Calu3 (cell line): ENCODE measurements around the gene SCYL2. TPM values are rescaled to one million over a fixed set of nuclear protein-coding genes. Genes with fewer than 3 reads are reported as not detected.

ENCODE experiments used
- BruUV-seq: library from RNA; stranded (reverse); fragments of 400-500 nt; replicated peaks from 2 replicates; lab custom pipeline; 2021; lab: Mats Ljungman, UMichigan
- CTCF ChIA-PET: fragments of 300-600 bp; sonication (Branson Sonifier 250); formaldehyde crosslinking; loops from one replicate; lab custom pipeline; 2022; ENCODE audit warnings: antibody characterized with exemption; lab: Charles Lee
- DNase-seq: peaks from one replicate; pipeline ENCODE4 v3.0.0; 2022
- H3K27ac Mint-ChIP-seq: one replicate; pipeline ENCODE4 v1.8.0; 2022; ENCODE audit warnings: mixed read lengths; ENCODE audit not compliant: unreplicated experiment
- H3K27me3 Mint-ChIP-seq: one replicate; pipeline ENCODE4 v1.8.0; 2022; ENCODE audit warnings: mixed read lengths; ENCODE audit not compliant: unreplicated experiment
- H3K36me3 Mint-ChIP-seq: one replicate; pipeline ENCODE4 v1.8.0; 2022; ENCODE audit warnings: mild to moderate bottlenecking, moderate library complexity, mixed read lengths; ENCODE audit not compliant: insufficient read depth, unreplicated experiment
- H3K4me1 Mint-ChIP-seq: one replicate; pipeline ENCODE4 v1.8.0; 2022; ENCODE audit warnings: mild to moderate bottlenecking, low read depth, mixed read lengths; ENCODE audit not compliant: unreplicated experiment
- H3K4me3 Mint-ChIP-seq: one replicate; pipeline ENCODE4 v1.8.0; 2022; ENCODE audit warnings: mild to moderate bottlenecking, low read depth, moderate library complexity, mixed read lengths; ENCODE audit not compliant: unreplicated experiment
- H3K9me3 Mint-ChIP-seq: one replicate; pipeline ENCODE4 v1.8.0; 2022; ENCODE audit warnings: low read depth, mixed read lengths; ENCODE audit not compliant: unreplicated experiment
- intact Hi-C: fragments of 100-400 bp; cut with micrococcal nuclease; formaldehyde crosslinking; loops from one replicate; pipeline ENCODE4 v1.10.0; 2022; ENCODE audit not compliant: unreplicated experiment
- total RNA-seq: library from RNA; stranded (reverse); gene quantifications from 2 replicates; pipeline ENCODE4 v1.2.3, GENCODE V29; 2022
- TF ChIP-seq, protein P1 (sequence below): fragments of 200-600 bp; IDR thresholded peaks from one replicate; pipeline ENCODE4 v1.8.0; 2022; ENCODE audit warnings: antibody characterized with exemption; ENCODE audit not compliant: unreplicated experiment

SCYL2 gene
- total RNA-seq, 1 experiment from 2014 or later, result 59.9 TPM

DNA sequence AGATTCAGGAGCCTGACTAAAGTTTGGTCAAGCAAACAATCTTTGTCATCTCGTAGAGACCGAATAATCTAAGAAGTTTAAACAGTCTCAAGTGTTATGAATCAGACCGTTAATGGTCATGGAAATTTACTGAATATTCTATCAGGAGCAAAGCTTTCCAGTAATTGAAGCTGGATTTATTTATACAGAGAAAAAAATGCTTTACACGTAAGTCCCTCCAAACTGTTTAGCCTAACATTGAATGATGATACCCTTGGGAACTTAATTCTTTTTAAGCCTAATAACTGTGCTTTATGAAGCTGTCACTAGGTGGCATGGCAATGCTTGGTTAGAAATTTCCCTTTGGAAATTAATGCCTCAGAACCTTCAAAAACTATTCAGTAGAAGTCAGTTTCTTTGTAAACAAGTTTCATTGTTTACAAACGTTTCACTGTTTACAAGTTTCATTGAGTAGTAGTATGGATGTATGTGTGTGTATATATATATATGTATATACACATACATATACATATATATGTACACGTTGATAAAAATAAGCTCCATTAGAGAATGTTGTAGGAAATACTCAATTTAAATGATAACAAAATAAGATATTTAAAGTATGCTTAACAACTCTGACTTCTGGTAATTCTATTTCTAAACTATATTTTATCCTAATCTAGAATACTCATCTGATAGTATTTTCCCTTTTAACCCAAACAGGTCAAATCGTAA is 32.2 kb upstream of the SCYL2 start:
- Mint-ChIP-seq H3K27me3 (no peaks in the 10 kb centered on the region), H3K27ac (peak overlapping the region; percentile 70), H3K9me3 (no peaks in the 10 kb centered on the region), H3K36me3 (peaks cover 4% of the 10 kb centered on the region), H3K4me3 (no peak overlapping the region), H3K4me1 (peaks cover 16% of the 10 kb centered on the region)
- no TSS peak for BruUV-seq
- TF ChIP-seq, protein P1, sequence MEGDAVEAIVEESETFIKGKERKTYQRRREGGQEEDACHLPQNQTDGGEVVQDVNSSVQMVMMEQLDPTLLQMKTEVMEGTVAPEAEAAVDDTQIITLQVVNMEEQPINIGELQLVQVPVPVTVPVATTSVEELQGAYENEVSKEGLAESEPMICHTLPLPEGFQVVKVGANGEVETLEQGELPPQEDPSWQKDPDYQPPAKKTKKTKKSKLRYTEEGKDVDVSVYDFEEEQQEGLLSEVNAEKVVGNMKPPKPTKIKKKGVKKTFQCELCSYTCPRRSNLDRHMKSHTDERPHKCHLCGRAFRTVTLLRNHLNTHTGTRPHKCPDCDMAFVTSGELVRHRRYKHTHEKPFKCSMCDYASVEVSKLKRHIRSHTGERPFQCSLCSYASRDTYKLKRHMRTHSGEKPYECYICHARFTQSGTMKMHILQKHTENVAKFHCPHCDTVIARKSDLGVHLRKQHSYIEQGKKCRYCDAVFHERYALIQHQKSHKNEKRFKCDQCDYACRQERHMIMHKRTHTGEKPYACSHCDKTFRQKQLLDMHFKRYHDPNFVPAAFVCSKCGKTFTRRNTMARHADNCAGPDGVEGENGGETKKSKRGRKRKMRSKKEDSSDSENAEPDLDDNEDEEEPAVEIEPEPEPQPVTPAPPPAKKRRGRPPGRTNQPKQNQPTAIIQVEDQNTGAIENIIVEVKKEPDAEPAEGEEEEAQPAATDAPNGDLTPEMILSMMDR, result peak; percentile 53
- intact Hi-C loops, result loop anchor here (1.0 to 10.0 kb wide), 4 partner anchors 80 to 508 kb away; no protein-coding TSS in a partner anchor
- DNase-seq, result peak; percentile 32
- CTCF ChIA-PET, result interaction anchor here (0.6 to 1.4 kb wide), 7 partner anchors 13 to 270 kb away, joined by 3 to 22 read pairs (median 4); partner anchors contain the start of genes DEPDC4 and SCYL2

DNA sequence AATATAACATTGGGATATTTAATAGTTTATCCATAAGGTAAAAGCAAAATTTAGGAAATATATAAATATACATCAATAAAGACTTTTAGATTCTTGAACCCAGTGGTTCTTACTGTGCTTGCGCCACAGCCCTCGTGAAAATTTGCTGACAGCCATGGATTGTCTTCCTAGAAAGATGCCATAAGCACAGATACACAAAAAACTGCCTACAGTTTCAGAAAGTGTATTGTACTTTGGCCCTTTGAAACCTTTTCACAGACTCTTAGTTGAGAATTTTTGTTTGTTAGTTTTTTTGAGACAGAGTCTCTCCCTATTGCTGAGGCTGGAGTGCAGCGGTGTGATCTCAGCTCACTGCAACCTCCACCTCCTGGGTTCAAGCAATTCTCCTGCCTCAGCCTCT is 28.2 kb upstream of the SCYL2 start:
- no TSS peak for BruUV-seq
- CTCF ChIA-PET, result no interaction called here
- Mint-ChIP-seq H3K27me3 (no peaks in the 10 kb centered on the region), H3K9me3 (no peaks in the 10 kb centered on the region), H3K4me3 (no peak overlapping the region), H3K36me3 (no peaks in the 10 kb centered on the region), H3K27ac (no peak overlapping the region), H3K4me1 (peaks cover 9% of the 10 kb centered on the region)
- TF ChIP-seq, protein P1, result no peak
- DNase-seq, result no peak
- intact Hi-C loops, result loop anchor here (10.0 kb wide), 1 partner anchor 76 kb away; no protein-coding TSS in a partner anchor

DNA sequence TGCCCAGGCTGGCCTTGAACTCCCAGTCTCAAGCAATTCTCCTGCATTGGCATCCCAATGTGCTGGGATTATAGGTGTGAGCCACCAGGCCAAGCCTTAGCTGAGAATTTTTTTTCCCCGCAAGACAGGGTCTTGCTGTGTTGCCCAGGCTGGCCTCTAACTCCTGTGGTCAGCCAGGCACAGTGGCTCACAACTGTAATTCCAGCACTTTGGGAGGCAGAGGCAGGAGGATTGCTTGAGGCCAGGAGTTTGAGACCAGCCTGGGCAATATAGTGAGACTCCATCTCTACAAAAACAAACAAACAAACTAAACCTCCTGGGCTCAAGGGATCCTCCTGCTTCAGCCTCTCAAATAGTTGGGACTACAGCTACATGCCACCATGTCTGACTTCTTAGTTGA is 27.4 kb upstream of the SCYL2 start:
- no peaks in the 10 kb centered on the region for H3K9me3 Mint-ChIP-seq
- H3K4me1 Mint-ChIP-seq, result peaks cover under 1% of the 10 kb centered on the region
- intact Hi-C loops, result loop anchor here (10.0 kb wide), 1 partner anchor 75 kb away; no protein-coding TSS in a partner anchor
- no TSS peak for BruUV-seq
- DNase-seq, result no peak
- H3K27me3 Mint-ChIP-seq, result no peaks in the 10 kb centered on the region
- TF ChIP-seq, protein P1, result no peak
- H3K27ac Mint-ChIP-seq, result no peak overlapping the region
- no peaks in the 10 kb centered on the region for H3K36me3 Mint-ChIP-seq
- CTCF ChIA-PET, result interaction anchor here (0.9 kb wide), 1 partner anchor 10 kb away, joined by 3 read pairs; no protein-coding TSS in a partner anchor
- no peak overlapping the region for H3K4me3 Mint-ChIP-seq

DNA sequence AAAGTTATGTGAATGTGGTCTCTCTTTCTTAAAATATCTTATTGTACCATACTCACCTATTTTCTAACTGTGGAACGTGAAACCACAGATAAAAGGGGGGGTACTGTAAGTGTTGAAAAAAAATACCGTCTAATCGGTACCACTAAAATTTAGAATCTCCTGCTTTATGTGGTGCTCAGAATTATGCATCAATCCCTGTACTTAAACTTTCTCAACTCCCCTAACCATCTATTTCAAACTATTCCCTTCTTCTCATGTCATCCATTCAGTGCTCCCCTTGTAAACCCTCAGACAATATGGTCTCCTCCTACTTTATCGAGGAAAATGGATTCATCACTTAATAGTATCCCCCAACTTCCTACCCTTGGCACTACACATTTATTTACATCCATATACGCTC is 23.8 kb upstream of the SCYL2 start:
- Mint-ChIP-seq H3K4me1 (no peaks in the 10 kb centered on the region), H3K27ac (no peak overlapping the region), H3K4me3 (no peak overlapping the region), H3K36me3 (no peaks in the 10 kb centered on the region), H3K9me3 (no peaks in the 10 kb centered on the region), H3K27me3 (no peaks in the 10 kb centered on the region)
- intact Hi-C loops, result no loop called here
- TF ChIP-seq, protein P1, result no peak
- DNase-seq, result no peak
- no TSS peak for BruUV-seq
- CTCF ChIA-PET, result interaction anchor here (0.8 kb wide), 1 partner anchor 858 kb away, joined by 3 read pairs; no protein-coding TSS in a partner anchor
